GM06990 (cell line): ENCODE data around the gene TMEM184A.

Experiments
- DNase-seq: peaks from one replicate; pipeline ENCODE4 v3.0.0-alpha.2; 2011; ENCODE audit not compliant: insufficient read length; ENCODE audit errors: extremely low read depth
- H3K27me3 ChIP-seq: replicated peaks from 2 replicates; pipeline ENCODE4 v1.6.0; 2011; ENCODE audit warnings: low read length; ENCODE audit not compliant: control insufficient read depth, insufficient read depth
- H3K36me3 ChIP-seq: 2 replicates; pipeline ENCODE4 v1.5.1; 2011; ENCODE audit warnings: low read length; ENCODE audit not compliant: control insufficient read depth, insufficient read depth
- H3K4me3 ChIP-seq: replicated peaks from 2 replicates; pipeline ENCODE4 v1.5.1; 2011; ENCODE audit warnings: low read depth, mild to moderate bottlenecking, control low read depth, low read length
- TF ChIP-seq, protein P1 (sequence below): IDR thresholded peaks from 2 replicates; pipeline ENCODE4 v1.5.1; 2011; ENCODE audit warnings: low read length, control low read depth, mild to moderate bottlenecking, inconsistent platforms; ENCODE audit not compliant: insufficient read depth, poor library complexity, severe bottlenecking

The TMEM184A gene

DNA sequence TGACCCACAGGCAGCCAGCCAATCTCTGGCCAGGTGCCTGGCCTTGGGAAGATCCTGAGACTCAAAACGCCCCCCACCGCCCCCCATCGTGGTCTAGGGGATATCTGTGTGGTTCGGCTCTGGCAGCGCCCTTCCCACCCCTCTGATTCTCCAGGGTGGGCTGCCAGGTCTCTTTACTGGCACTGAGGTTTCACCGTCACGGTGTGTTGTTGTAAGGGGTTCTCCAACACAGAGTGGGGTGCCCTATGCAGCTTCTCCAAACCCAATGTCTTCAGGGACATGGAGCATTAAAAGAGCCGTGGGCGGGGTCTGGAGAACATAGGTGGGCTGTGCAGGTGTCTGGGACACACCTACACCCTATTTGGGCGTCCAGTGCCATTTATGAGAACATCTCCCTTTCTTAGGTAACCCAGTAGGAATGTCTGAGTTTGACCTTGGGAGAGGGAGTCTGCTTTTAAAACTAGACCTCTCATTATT lies 24.0 kb downstream of the TMEM184A start:
- no peaks in the 10 kb centered on the region; the same call in 1 of the 2 replicates for H3K27me3 ChIP-seq
- TF ChIP-seq, protein P1, sequence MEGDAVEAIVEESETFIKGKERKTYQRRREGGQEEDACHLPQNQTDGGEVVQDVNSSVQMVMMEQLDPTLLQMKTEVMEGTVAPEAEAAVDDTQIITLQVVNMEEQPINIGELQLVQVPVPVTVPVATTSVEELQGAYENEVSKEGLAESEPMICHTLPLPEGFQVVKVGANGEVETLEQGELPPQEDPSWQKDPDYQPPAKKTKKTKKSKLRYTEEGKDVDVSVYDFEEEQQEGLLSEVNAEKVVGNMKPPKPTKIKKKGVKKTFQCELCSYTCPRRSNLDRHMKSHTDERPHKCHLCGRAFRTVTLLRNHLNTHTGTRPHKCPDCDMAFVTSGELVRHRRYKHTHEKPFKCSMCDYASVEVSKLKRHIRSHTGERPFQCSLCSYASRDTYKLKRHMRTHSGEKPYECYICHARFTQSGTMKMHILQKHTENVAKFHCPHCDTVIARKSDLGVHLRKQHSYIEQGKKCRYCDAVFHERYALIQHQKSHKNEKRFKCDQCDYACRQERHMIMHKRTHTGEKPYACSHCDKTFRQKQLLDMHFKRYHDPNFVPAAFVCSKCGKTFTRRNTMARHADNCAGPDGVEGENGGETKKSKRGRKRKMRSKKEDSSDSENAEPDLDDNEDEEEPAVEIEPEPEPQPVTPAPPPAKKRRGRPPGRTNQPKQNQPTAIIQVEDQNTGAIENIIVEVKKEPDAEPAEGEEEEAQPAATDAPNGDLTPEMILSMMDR = no peak
- peak; percentile 17 for DNase-seq
- H3K4me3 ChIP-seq = peak overlapping the region; percentile 79
- H3K36me3 ChIP-seq = peaks cover 6% of the 10 kb centered on the region

DNA sequence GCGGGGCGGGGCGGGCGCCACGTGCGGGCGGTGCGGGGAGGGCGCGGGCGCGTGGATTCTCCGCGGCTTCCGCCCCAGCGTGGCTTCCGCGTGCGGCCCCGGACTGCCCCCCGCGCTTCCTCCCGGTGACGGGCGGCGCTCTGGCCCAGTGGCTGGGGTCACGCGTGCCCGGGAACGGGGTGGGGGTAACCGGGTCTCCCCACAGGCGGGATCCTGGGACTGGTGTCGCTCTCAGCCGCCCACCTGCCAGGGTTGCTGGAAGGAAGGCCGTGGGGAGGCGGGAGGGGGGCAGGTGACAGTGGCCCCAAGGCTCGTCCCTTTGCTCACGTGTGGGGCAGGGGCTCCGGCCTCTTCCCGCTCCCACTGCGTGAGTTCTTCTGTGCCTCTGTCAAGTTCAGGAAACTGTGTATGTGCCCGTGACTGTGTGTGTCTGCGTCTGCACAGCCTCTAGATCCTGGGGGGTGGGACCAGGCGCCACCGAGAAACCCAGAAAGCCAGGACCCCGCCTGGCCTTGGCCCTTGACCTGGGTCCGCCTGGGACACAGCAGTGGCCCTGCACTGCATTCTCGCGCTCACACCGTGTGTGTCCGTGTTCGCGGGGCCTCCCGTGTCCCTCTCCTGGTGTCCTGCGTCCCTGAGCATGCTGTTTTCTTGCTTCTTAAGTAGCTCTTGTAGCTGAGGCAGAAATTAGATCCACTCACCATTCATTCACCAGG lies 24.6 kb downstream of the TMEM184A start:
- Histone ChIP-seq H3K36me3 (peaks cover 3% of the 10 kb centered on the region), H3K27me3 (no peaks in the 10 kb centered on the region; the same call in 1 of the 2 replicates), H3K4me3 (peak overlapping the region; percentile 79)
- TF ChIP-seq, protein P1 = no peak
- peak; percentile 45 for DNase-seq

DNA sequence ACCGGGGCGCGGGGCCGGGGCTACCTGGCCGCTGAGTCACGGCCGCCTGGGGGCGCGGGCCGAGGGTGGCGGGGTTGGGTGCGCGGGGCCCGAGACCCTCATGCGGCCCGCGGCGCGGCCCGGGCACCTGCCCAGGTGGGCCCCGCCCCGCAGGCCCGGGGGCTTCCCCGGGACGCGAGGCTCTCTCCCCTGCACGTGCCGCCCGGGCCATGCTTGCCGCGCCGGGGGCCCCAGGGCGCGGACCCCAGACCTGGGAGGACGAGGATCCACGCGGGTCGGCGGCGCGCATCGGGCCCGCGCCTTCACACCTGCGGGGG lies 25.1 kb downstream of the TMEM184A start:
- no peak for DNase-seq
- TF ChIP-seq, protein P1 = no peak
- Histone ChIP-seq H3K4me3 (peak overlapping the region; percentile 79), H3K27me3 (no peaks in the 10 kb centered on the region; the same call in 1 of the 2 replicates), H3K36me3 (peaks cover 3% of the 10 kb centered on the region)

DNA sequence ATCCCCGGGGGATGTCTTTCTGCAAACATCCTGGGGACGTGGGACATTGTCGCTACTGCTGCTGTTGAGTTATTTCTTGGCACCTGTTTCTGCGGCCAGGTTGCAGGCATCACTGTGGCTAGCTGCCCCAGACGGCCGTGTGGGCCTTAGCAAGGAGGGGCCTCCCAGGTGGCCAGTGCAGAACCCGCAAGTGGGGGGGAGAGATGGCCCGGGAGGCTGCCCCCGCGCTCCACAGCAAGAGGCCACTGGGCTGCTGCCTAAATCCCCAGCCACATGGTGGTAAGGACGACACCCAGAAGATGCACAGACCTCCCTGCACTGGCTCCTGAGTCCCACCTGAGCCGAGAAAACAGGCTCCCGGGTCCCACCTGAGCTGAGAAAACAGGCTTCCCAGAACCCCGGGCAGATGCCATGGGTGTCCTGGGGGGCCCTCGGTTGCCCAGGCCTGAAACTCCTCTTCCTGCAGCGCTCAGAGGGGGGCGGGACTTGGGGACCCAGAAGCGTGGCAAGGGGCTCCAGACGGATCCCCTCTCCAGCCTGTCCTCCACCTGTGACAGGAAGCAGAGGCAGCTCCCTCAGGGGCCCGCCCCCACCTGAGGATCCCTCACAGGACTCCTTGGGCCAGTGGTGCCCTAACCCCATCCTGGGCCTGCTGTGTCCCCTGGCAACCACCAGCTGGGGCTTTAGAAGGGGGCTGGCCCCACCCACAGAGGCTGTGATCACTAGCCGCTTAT lies 26.5 kb downstream of the TMEM184A start:
- Histone ChIP-seq H3K4me3 (no peak overlapping the region), H3K27me3 (no peaks in the 10 kb centered on the region; the same call in 1 of the 2 replicates), H3K36me3 (no peaks in the 10 kb centered on the region; the same call in 1 of the 2 replicates)
- TF ChIP-seq, protein P1 = no peak
- peak; percentile 11 for DNase-seq

DNA sequence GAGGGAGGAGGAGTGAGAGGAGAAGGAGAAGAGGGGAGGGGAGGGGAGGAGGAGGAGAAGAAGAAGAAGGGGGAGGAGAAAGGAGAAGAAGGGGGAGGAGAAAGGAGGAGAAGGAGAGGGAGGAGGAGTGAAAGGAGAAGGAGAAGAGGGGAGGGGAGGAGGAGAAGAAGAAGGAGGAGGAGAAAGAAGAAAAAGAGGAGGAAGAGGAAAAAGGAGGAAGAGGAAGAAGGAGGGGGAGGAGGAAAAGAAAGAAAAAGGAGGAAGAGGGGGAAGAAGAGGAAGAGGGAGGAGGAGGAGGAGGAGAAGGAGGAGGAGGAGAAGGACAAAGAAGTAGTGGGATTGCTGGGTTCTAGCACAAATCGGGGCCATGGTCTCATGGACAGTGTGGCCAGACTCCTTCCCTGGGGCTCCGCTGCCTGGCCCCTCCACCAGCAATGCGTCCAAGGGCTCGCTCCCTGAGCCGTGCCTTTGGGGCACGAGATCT lies 29.7 kb downstream of the TMEM184A start:
- TF ChIP-seq, protein P1 = no peak
- no peaks in the 10 kb centered on the region; the same call in 1 of the 2 replicates for H3K27me3 ChIP-seq
- H3K36me3 ChIP-seq = no peaks in the 10 kb centered on the region
- no peak for DNase-seq
- no peak overlapping the region for H3K4me3 ChIP-seq
